ENCODE measurements around the gene TMUB2.

DNA sequence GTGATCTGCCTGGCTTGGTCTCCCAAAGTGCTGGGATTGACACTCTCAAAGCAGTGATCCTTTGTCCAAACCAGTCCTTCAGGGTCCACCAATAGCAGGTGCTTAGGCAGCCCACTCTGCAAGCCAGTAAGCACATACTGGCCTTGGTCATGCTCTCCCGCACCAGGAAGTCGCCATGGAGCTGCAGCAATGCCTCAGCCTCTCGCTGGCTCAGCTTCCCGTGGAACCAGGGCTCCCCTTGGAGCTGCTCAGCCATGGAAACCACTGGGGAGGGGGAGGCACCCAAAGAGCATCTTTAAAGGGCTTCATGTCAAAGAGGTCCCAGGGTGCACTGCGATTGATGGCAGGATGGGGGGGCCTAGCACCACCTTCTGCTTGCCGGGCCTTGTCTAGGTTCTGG is 42.3 kb downstream of the TMUB2 start:
- TF ChIP-seq, protein P1, sequence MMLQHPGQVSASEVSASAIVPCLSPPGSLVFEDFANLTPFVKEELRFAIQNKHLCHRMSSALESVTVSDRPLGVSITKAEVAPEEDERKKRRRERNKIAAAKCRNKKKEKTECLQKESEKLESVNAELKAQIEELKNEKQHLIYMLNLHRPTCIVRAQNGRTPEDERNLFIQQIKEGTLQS (IDR thresholded peaks at IDR 0.05): no peak
- TF ChIP-seq, protein P2, sequence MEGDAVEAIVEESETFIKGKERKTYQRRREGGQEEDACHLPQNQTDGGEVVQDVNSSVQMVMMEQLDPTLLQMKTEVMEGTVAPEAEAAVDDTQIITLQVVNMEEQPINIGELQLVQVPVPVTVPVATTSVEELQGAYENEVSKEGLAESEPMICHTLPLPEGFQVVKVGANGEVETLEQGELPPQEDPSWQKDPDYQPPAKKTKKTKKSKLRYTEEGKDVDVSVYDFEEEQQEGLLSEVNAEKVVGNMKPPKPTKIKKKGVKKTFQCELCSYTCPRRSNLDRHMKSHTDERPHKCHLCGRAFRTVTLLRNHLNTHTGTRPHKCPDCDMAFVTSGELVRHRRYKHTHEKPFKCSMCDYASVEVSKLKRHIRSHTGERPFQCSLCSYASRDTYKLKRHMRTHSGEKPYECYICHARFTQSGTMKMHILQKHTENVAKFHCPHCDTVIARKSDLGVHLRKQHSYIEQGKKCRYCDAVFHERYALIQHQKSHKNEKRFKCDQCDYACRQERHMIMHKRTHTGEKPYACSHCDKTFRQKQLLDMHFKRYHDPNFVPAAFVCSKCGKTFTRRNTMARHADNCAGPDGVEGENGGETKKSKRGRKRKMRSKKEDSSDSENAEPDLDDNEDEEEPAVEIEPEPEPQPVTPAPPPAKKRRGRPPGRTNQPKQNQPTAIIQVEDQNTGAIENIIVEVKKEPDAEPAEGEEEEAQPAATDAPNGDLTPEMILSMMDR (IDR thresholded peaks at IDR 0.05; ENCODE audit: low read depth, low read length, missing input control): no peak

All from liver (tissue), 3 donors.